Activated naive CD4-positive, alpha-beta T cell treated with anti-CD3 and anti-CD28 coated beads, Interleukin-2, amount 50 U/mL, for 72 hours (primary cell): ENCODE measurements around the gene MB21D2. TPM values are rescaled to one million over a fixed set of nuclear protein-coding genes. Genes with fewer than 3 reads are reported as not detected.
"Not testable (repeated sequence)": the region's sequence is repeated elsewhere in the genome, so short reads cannot be mapped to it uniquely, and the experiment has no call there.

Experiments
- ATAC-seq, 2 donors: fragments of 150-1000 bp; cut with Tn5 transposase; 2 replicates each; pipeline ENCODE4 v1.10.0; 2021; ENCODE audit warnings: mild to moderate bottlenecking in 2 of 2, moderate library complexity in 2 of 2
- DNase-seq, 2 donors: peaks; one replicate each; pipeline ENCODE4 v3.0.0; 2021 to 2022; ENCODE audit warnings: low spot score in 2 of 2
- H3K27ac Mint-ChIP-seq, 2 donors: one replicate each; pipeline ENCODE4 v1.8.0; 2022; ENCODE audit warnings: mild to moderate bottlenecking in 2 of 2, mixed read lengths in 2 of 2
- H3K36me3 Mint-ChIP-seq, 2 donors: one replicate each; pipeline ENCODE4 v1.8.0; 2022; ENCODE audit warnings: mixed read lengths in 2 of 2
- H3K9me3 Mint-ChIP-seq, 2 donors: one replicate each; pipeline ENCODE4 v1.8.0; 2022; ENCODE audit warnings: mixed read lengths in 2 of 2
- total RNA-seq, 2 donors: library from RNA; stranded (reverse); gene quantifications; one replicate each; pipeline ENCODE4 v1.2.3, GENCODE V29; 2022

The MB21D2 gene, protein sequence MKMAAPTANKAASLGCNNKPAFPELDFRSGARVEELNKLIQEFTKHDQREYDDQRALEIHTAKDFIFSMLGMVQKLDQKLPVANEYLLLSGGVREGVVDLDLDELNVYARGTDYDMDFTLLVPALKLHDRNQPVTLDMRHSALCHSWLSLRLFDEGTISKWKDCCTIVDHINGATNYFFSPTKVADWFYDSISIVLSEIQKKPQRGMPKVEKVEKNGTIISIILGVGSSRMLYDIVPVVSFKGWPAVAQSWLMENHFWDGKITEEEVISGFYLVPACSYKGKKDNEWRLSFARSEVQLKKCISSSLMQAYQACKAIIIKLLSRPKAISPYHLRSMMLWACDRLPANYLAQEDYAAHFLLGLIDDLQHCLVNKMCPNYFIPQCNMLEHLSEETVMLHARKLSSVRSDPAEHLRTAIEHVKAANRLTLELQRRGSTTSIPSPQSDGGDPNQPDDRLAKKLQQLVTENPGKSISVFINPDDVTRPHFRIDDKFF
- total RNA-seq: 1 to 10 TPM; 1.5 to 3.7 TPM

DNA sequence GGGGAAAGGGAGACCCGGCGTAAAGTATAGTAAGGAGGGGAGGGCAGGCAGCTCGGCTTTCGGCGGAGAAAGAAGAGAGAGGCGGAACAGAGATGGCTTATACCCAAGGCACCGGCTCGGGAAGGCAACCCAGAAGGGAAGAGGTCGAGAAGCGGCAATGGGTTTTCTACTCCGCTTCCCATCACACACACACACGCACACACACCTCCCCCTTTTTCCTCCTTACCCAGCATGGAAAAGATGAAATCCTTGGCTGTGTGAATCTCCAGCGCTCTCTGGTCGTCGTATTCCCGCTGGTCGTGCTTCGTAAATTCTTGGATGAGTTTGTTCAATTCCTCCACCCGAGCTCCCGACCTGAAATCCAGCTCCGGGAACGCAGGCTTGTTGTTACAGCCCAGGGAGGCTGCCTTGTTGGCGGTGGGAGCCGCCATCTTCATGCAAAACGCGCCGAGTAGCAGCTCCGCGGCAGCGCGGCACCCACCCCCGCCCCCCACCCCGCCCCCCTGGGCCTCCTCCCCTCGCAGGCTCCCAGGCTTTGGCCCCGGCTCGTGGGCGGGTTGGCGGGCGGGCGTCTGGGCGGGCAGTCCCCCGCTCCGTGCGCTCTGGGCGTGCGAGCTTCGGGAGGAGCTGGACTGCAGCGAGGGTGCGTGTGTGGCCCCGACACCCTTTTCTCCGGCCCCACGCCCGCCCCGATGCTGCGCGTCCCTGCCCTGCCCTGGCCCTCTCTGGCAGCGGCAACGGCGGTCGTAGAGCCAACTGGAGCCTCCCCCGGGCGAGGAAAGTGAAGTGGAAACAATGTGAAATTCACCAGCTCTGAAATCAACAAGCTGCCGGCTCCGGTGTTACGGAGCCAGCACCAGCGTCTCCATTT lies at the start of gene MB21D2:
Gene MB21D2, minus strand, starts transcription at position 453 of the 871 bp plus-strand sequence. Its CDS starts 16 bp downstream, at position 437.
- no peaks in the 10 kb centered on the region for H3K9me3 Mint-ChIP-seq
- peak within 1 kb of the TSS; percentile 79 to 94 for H3K27ac Mint-ChIP-seq
- H3K36me3 Mint-ChIP-seq: peaks cover 7 to 17% of the 10 kb centered on the region in 2 donors
- DNase-seq (peak; percentile 40 to 60), ATAC-seq (peak; percentile 64 to 75)

DNA sequence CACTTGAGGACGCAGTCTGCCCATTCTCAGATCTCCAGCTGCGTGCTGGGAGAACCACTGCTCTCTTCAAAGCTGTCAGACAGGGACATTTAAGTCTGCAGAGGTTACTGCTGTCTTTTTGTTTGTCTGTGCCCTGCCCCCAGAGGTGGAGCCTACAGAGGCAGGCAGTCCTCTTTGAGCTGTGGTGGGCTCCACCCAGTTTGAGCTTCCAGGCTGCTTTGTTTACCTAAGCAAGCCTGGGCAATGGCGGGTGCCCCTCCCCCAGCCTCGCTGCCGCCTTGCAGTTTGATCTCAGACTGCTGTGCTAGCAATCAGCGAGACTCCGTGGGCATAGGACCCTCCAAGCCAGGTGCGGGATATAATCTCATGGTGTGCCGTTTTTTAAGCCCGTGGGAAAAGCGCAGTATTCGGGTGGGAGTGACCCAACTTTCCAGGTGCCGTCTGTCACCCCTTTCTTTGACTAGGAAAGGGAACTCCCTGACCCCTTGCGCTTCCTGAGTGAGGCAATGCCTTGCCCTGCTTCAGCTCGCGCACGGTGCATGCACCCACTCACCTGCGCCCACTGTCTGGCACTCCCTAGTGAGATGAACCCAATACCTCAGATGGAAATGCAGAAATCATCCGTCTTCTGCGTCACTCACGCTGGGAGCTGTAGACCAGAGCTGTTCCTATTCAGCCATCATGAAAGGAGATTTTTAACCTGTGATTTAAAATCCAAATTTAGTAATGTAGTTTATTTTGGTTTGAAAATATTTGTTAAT lies 47.5 kb upstream of the MB21D2 start:
- DNase-seq, ATAC-seq, H3K9me3 Mint-ChIP-seq, H3K36me3 Mint-ChIP-seq, H3K27ac Mint-ChIP-seq: not testable (repeated sequence)

DNA sequence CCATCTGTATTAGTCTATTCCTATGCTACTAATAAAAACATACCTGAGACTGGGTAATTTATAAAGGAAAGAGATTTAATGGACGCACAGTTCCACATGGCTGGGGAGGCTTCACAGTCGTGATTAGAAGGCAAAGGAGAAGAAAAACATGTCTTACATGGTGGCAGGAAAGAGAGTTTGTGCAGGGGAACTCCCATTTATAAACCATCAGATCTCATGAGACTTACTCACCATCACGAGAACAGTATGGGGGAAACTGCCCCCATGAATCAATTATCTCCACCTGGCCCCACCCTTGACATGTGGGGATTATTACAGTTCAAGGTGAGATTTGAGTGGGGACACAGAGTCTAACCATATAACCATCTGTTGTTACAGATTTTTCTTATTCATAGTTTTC lies 42.1 kb upstream of the MB21D2 start:
- H3K36me3 Mint-ChIP-seq: no peaks in the 10 kb centered on the region
- peaks cover 0 to 4% of the 10 kb centered on the region in 2 donors for H3K9me3 Mint-ChIP-seq
- H3K27ac Mint-ChIP-seq: no peak overlapping the region
- DNase-seq: no peak
- ATAC-seq: no peak

- H3K9me3 Mint-ChIP-seq: peaks cover 3 to 10% of the 10 kb centered on the region in 2 donors
- H3K27ac Mint-ChIP-seq: peak overlapping the region in 1 of 2 donors; percentile 86
- DNase-seq: no peak
- H3K36me3 Mint-ChIP-seq: no peaks in the 10 kb centered on the region
- ATAC-seq: peak; percentile 65 to 73
Measured at GRCh38 chr3:192958219-192958872, 40.7 kb upstream of the MB21D2 start.

DNA sequence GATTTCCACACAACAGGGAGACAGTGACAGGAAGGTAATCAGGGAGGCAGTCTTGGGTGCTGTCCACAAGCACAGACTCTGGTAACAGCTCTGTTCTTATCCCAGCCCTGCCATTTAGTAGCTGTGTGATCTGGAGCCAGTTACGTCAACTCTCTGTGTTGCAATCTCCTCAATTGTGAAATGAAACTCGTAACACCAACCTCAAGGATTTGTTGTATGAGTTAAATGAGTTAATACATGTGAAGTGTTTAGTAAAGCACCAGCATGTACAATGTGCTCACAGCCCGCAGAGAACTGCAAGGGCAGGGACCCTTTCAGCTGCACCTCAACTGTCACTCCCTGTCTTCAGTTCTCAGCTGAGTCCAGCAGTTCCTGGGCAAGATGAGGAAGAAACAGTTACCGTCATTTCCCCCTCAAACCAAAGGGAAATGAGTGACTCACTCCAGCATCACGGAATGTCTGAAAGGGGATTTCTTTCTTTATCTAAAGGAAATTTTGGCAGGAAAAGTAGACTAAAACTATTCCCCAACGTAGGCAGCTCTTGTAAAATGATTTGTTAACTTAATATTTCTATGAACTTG lies 39.9 kb upstream of the MB21D2 start:
- ATAC-seq (peak; percentile 86 to 92), DNase-seq (no peak)
- H3K27ac Mint-ChIP-seq: peak overlapping the region in 1 of 2 donors; percentile 86
- peaks cover 7 to 10% of the 10 kb centered on the region in 2 donors for H3K9me3 Mint-ChIP-seq
- no peaks in the 10 kb centered on the region for H3K36me3 Mint-ChIP-seq

DNA sequence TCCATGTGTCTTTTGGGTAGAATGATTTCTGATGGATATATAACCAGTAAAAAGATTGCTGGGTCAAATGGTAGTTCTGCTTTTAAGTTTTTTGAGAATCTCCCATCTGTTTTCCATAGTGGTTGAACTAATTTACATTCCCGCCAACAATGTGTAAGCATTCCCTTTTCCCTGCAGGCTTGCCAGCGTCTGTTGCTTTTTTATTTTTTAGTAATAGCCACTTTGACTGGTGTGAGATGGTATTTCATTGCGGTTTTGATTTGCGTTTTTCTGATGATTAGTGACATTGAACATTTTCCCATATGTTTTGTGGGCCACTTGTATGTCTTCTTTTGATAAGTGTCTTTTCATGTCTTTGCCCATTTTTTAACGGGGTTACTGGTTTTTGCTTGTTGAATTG lies 36.3 kb upstream of the MB21D2 start:
- Mint-ChIP-seq H3K9me3 (peaks cover 7% of the 10 kb centered on the region in 2 donors), H3K27ac (no peak overlapping the region), H3K36me3 (no peaks in the 10 kb centered on the region)
- ATAC-seq (no peak), DNase-seq (no peak)

- no peak for ATAC-seq
- no peak for DNase-seq
- H3K27ac Mint-ChIP-seq: no peak overlapping the region
- H3K9me3 Mint-ChIP-seq: no peaks in the 10 kb centered on the region
- no peaks in the 10 kb centered on the region for H3K36me3 Mint-ChIP-seq
Measured at GRCh38 chr3:192947421-192947820, 29.8 kb upstream of the MB21D2 start.

DNA sequence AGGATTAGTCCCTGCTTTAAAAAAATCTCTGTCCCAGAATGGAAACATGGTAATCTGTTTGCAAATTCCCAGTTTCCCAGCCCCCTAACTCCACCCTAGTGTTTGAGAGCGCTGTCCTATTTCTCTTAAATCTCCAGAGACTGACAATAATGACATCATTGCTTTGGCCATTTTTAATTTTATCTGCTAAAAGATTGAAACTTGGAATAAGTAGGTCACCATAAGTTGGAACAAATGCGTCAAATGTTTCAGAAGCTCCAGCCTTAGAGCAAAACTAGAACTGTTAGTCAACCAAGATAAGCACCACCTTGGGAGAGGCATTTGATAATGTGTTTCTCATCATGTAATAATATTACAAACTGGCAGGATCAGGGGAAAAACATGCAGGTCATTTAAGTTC lies 25.7 kb upstream of the MB21D2 start:
- no peak overlapping the region for H3K27ac Mint-ChIP-seq
- ATAC-seq (no peak), DNase-seq (no peak)
- peaks cover 2% of the 10 kb centered on the region in 2 donors for H3K9me3 Mint-ChIP-seq
- peaks cover 0 to 3% of the 10 kb centered on the region in 2 donors for H3K36me3 Mint-ChIP-seq

DNA sequence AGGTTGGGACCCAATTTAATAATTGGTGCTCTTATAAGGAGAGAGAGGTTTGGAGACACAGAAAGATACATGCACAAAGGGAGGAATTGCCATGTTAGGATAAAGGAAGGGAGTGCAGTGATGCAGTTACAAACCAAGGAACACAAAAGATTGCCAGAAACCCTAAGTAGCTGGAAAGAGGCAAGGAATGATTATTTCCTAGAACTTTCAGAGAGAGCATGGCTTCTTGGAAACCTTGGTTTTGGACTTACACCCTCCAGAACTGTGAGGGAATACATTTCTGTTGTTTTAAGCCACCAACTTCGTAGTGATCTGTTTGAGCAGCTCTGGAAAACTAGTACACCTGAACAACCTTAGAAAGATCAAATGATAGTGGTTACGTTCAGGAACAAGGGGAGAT lies 25.0 kb upstream of the MB21D2 start:
- Mint-ChIP-seq H3K36me3 (peaks cover 0 to 8% of the 10 kb centered on the region in 2 donors), H3K9me3 (peaks cover 3 to 4% of the 10 kb centered on the region in 2 donors), H3K27ac (no peak overlapping the region)
- DNase-seq: no peak
- ATAC-seq: no peak

DNA sequence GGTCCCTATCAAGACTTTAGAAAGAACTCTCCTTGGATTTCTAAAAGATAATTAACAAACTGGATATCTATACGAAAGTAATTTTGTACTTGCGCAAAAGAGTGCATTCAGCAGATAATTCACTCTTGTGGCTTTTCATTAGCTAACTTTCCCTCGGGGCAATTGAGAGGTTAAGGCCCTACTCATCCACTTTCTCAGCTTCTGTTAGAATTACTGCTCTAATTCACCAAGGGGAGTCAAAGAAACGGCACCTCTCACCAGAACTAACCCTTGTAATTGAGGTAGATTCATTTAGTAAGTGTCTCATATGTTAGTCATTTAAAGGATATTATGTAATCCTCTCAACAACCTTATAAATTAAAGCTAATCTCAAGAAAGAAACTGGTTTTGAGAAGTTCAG lies 22.5 kb upstream of the MB21D2 start:
- no peak for DNase-seq
- Mint-ChIP-seq H3K36me3 (peaks cover 0 to 8% of the 10 kb centered on the region in 2 donors), H3K9me3 (peaks cover 3 to 8% of the 10 kb centered on the region in 2 donors), H3K27ac (no peak overlapping the region)
- no peak for ATAC-seq

DNA sequence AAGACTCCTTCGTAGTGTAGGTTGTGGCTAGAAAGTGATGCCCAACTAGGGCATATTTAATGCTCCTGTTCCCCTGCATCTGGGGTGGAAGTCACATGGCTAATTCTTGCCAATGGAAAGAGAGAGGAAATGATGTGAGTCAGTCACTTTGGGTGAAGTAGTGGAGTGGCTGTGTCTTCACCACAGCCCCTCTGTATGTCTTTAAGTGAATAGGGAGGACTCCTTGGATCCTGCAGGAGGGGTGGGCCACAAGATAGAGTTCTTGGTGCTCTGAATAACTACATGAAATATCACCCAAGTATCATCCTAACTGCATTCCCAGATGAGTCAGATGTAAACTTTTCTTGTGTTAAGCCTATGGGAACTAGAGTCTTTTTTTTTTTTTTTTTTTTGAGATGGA lies 17.8 kb upstream of the MB21D2 start:
- peaks cover 3 to 9% of the 10 kb centered on the region in 2 donors for H3K9me3 Mint-ChIP-seq
- ATAC-seq (no peak), DNase-seq (no peak)
- H3K27ac Mint-ChIP-seq: no peak overlapping the region
- peaks cover 0 to 8% of the 10 kb centered on the region in 2 donors for H3K36me3 Mint-ChIP-seq

- Mint-ChIP-seq H3K27ac (no peak overlapping the region), H3K9me3 (peaks cover 3 to 9% of the 10 kb centered on the region in 2 donors), H3K36me3 (peaks cover 0 to 8% of the 10 kb centered on the region in 2 donors)
- peak in 1 of 2 donors; percentile 67 for ATAC-seq
- DNase-seq: no peak
Measured at GRCh38 chr3:192933779-192934460, 16.3 kb upstream of the MB21D2 start.

DNA sequence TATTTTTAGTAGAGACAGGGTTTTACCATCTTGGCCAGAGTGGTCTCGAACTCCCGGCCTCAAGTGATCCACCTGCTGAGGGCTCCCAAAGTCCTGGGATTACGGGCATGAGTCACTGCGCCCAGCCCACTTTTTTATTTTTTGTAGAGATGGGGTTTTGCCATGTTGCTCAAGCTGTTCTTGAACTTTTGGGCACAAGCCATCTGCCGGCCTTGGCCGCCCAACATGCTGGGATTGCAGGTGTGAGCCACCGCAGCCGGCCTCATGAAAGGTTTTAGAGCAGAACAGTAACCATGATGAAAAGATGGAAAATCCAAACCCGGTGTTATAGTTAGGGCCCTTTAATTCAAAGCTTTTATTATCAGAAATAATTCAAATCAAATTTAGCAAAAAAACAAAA lies 15.6 kb upstream of the MB21D2 start:
- Mint-ChIP-seq H3K9me3 (peaks cover under 1 to 6% of the 10 kb centered on the region in 2 donors), H3K27ac (no peak overlapping the region), H3K36me3 (peaks cover 0 to 3% of the 10 kb centered on the region in 2 donors)
- ATAC-seq: no peak
- DNase-seq: no peak

DNA sequence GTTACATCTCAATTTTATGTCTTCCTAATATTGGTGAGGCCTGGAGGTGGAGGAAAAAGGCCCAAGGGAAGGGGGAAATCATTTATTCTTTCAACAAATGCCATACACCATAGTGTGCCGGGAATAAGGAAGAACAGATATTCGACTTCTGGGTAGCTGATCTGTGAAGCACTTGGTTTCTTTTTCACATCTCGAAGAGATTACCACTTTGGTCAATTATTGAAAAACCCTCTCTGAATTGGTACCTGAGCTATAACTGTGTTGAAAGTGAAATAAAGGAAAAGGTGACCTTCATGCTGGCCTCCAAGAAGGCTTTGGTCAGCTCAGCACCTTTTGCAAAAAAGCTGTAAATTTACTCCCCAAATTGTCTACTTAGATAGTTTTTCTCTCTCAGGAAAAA lies 14.2 kb upstream of the MB21D2 start:
- Mint-ChIP-seq H3K36me3 (no peaks in the 10 kb centered on the region), H3K27ac (no peak overlapping the region), H3K9me3 (peaks cover 0 to 5% of the 10 kb centered on the region in 2 donors)
- no peak for ATAC-seq
- no peak for DNase-seq

- no peak overlapping the region for H3K27ac Mint-ChIP-seq
- H3K9me3 Mint-ChIP-seq: peaks cover 0 to 5% of the 10 kb centered on the region in 2 donors
- no peaks in the 10 kb centered on the region for H3K36me3 Mint-ChIP-seq
- no peak for DNase-seq
- ATAC-seq: no peak
Measured at GRCh38 chr3:192930577-192930976, 12.9 kb upstream of the MB21D2 start.
